ENCODE results near the gene RBBP9.
"Not testable (repeated sequence)": the region's sequence is repeated elsewhere in the genome, so short reads cannot be mapped to it uniquely, and the experiment has no call there.

Gene RBBP9

GRCh38 chr20:18501672-18502071, 4.6 kb upstream of the RBBP9 start:
- DNase-seq, result not testable (repeated sequence)

DNA sequence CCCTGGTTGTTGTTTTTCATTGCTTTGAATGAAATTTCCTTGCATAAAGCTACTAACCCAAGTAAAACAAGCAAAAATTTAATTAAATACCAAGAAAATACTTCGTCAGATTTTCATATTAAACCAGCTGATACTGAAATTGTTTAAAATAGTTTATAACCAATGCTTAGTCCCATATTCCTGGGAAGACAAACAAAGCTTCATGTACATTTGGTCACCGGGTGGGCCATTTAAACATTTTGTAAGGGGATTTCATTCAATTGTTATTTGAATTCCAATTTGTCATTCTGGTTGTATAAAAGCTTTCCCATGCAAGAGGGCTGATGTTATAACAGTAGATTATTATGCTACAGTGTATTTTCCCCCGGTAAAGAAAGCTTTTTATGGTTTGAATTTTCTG, 578 bp upstream of the RBBP9 start:
- no peak for DNase-seq

GRCh38 chr20:18496042-18496441, 983 bp downstream of the RBBP9 start:
- no peak for DNase-seq

- no peak for DNase-seq
Measured at GRCh38 chr20:18488301-18488700, 8.7 kb downstream of the RBBP9 start.

GRCh38 chr20:18481596-18481995, 15.4 kb downstream of the RBBP9 start:
- no peak for DNase-seq

DNA sequence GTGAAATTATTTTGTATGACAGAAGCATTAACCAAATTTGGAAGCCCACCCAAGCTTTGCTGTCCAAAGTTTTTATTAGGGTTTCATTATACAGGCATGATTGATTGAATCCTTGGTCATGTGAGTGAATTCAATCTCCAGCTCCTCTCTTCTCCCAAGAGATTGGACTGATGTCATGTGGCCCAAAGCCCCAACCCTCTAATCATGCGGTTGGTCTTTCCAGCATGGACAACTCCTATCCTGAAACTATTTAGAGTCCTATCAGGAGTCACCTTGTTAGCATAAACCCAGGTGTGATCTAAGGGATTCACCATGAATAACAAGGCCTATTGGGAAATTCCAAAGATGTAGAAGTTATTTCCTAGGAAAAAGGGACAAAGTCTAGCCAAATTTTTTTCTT, 19.2 kb downstream of the RBBP9 start:
- no peak for DNase-seq

DNA sequence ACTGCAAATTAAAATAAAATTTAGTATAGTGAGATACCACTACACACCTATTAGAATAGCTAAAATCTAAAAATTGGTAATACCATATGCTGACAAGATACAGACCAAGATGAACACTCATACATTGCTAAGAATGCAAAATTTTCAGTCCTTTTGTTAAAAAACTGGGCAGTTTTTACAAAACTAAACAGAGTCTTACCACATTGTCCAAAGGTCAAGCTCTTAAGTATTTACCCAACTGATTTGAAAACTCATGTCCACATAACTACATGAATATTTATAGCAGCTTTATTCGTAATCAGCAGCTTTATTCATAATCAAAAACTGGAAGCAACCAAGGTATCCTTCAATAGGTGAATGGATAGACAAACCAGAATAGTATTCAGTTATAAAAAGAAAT, 19.8 kb downstream of the RBBP9 start:
- DNase-seq, result no peak

DNA sequence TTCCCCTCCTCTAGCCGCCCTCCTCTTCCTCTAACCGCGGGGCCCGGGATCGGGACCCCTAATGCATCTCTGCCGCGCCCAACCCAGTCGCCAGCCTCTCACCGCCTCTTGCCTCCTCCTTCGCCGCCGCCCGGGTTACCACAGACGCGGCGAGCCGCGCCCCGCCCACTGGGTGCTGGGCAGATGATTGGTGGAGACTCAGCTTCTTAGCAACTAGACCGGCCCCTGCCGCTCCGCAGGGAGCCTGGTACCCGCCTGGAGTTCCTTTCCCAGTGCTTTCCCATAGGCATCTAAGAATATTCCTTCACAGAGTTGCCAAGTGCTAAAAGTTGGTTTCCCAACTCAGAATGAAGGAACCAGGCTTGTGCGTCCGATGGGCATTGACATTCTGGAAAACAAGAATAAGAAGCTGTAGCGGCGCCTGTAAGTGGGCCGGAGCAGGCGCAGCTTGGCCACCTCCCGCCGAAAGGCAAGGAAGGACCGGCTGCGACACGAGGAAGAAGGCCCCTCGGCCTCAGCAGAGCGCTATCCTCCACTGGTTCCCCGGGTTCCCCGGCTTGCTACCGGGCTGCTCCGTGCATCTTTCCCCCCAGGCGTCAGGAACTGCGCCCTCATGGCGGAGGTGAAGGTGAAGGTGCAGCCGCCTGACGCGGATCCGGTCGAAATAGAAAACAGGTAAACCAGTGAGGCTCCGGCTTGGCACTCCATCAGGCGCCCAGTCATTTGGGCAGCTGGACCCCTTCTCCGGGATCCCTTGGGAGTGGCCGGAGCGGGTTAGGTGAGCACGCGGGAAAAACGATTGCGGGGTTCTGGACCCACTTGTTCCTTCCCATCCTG, 29.9 kb downstream of the RBBP9 start, which contains the start of the genes DZANK1 and POLR3F:
TSS of gene DZANK1 (minus strand) at position 137 of the 837 bp plus-strand sequence. CDS start 1,672 bp downstream, outside the sequence.
TSS of gene POLR3F (plus strand) at position 497 of the 837 bp plus-strand sequence. CDS start at position 614, 117 bp downstream.
- peak; percentile 68 for DNase-seq

DNA sequence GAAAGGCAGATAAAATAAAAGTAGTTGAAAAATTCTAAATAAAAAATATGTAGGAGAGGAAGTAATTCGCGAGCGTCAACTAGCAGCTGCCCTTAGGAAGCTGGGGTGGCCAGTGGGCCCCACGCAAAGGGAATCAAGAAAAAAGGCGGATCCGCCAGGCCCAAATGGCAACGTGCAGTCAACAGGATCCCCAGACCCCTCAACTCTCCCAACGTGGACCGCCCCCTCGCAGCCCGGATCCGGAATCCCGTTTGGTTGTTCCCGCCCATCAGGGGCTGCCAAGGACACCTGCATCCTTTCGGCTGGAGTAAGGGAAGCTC, 30.5 kb downstream of the RBBP9 start:
- DNase-seq, result no peak

- DNase-seq, result no peak
Measured at GRCh38 chr20:18465536-18466200, 31.4 kb downstream of the RBBP9 start.

DNA sequence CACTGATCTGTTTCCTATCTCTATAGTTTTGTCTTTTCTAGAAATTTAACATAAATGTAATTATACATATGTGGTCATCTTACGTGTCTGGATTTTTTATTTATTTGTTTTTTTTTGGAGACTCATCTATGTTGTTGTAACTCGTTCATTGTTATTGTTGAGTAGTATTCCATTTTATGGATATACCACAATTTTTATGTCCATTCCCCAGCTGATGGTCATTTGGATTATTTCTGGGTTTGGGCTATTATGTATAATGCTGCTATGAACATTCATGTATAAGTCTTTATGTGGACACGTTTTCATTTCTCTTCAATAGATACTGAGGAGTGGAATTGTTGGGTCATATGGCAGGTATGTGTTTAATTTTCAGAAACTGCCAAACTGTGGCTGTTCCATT, 40.4 kb downstream of the RBBP9 start:
- DNase-seq, result no peak

DNA sequence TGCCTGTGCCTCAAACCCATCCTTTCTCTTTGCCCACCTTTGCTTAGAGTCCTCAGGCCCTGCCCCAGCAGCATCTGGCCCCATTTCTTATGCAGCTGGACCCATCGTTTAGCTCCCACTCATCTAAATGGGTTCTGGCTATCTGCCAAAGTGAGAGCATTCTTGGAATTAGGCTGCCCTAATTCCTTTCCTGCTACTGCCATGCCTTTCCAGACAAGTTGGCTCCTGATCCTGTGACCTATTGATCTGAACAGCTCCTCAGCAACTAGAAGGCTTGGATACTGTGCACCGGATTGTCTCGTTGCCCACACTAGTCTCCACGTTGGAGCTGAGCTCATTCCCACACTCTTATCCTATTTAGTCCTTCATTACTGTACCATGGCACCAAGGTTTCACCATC, 53.1 kb downstream of the RBBP9 start:
- no peak for DNase-seq

GRCh38 chr20:18440403-18440802, 56.6 kb downstream of the RBBP9 start:
- no peak for DNase-seq

DNA sequence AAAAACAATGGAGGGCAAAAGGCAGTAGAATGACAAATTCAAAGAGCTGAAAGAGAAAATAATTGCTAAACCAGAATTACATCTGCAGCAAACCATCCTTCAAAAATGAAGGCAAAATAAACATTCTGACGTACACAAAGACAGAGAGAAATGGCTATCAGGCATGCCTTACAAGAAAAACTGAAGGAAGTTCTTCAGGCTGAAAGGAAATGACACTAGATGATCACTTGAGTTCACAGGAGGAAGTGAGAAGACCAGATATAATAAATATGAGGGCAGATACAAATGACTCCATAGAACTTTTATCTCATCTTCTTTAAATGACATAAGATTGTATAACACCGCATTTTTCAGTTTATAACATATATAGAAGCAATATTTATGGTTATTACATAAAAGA, 60.2 kb downstream of the RBBP9 start:
- DNase-seq, result no peak
